ENCODE measurements around the gene ACIN1. TPM values are rescaled to one million over a fixed set of nuclear protein-coding genes. Genes with fewer than 3 reads are reported as not detected.

ACIN1 gene
- total and polyA plus RNA-seq, 12 donors = 35.7 to 119 (median 68.0) TPM

GRCh38 chr14:23055621-23056144, 39.3 kb downstream of the ACIN1 start:
- no peaks in the 10 kb centered on the region for H3K9me3 ChIP-seq
- peaks cover 0 to 27% (median 22%) of the 10 kb centered on the region in 9 donors for H3K36me3 ChIP-seq
- intact Hi-C loops (cut with DNase I) = loop anchor here in 5 of 10 donors (2.0 to 10.0 kb wide), 4 partner anchors 68 to 501 kb away; no protein-coding TSS in a partner anchor
- no peak for TF ChIP-seq CTCF (IDR thresholded peaks at IDR 0.05)
- peaks cover 0 to 28% (median 18%) of the 10 kb centered on the region in 9 donors for H3K4me1 ChIP-seq
- WGBS, 2 donors = 60 to 67% methylated on average over 6 of the region's 6 CpGs
- H3K4me3 ChIP-seq = no peak overlapping the region
- peak in 1 of 2 donors; percentile 35 for DNase-seq
- peak in 5 of 8 donors; percentile 15 to 48 (median 31) for ATAC-seq
- H3K27ac ChIP-seq = no peak overlapping the region
- no peaks in the 10 kb centered on the region for H3K27me3 ChIP-seq

DNA sequence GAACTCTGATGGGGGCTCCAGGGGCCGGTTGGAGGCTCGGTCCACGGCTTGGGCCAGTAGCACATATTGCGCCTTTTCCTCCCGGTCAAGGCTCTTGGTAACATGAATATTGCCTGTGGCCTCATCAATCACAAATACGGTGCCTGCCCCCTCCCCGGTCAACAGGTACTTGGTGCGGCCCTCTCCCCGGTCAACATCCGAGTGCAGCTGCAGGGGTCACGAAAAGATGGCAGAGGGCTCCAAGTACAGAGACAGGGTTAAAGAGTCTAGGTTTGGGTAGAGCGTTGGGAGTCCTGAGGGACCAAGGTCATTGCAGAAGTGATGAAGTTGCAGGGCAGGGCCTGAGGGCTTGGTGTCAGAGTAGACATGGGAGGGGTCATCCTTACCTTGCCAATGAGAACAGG, 39.8 kb downstream of the ACIN1 start:
- intact Hi-C loops (cut with DNase I) = loop anchor here in 4 of 10 donors (5.0 to 10.0 kb wide), 3 partner anchors 68 to 500 kb away; no protein-coding TSS in a partner anchor
- Histone ChIP-seq H3K4me3 (no peak overlapping the region), H3K27ac (no peak overlapping the region), H3K27me3 (no peaks in the 10 kb centered on the region), H3K9me3 (no peaks in the 10 kb centered on the region), H3K4me1 (peaks cover 0 to 28% (median 18%) of the 10 kb centered on the region in 9 donors), H3K36me3 (peaks cover 0 to 22% (median 17%) of the 10 kb centered on the region in 9 donors)
- no peak for TF ChIP-seq CTCF (IDR thresholded peaks at IDR 0.05)
- DNase-seq (no peak), ATAC-seq (no peak)
- 97 to 99% methylated on average over 12 of the region's 12 CpGs for WGBS, 2 donors

DNA sequence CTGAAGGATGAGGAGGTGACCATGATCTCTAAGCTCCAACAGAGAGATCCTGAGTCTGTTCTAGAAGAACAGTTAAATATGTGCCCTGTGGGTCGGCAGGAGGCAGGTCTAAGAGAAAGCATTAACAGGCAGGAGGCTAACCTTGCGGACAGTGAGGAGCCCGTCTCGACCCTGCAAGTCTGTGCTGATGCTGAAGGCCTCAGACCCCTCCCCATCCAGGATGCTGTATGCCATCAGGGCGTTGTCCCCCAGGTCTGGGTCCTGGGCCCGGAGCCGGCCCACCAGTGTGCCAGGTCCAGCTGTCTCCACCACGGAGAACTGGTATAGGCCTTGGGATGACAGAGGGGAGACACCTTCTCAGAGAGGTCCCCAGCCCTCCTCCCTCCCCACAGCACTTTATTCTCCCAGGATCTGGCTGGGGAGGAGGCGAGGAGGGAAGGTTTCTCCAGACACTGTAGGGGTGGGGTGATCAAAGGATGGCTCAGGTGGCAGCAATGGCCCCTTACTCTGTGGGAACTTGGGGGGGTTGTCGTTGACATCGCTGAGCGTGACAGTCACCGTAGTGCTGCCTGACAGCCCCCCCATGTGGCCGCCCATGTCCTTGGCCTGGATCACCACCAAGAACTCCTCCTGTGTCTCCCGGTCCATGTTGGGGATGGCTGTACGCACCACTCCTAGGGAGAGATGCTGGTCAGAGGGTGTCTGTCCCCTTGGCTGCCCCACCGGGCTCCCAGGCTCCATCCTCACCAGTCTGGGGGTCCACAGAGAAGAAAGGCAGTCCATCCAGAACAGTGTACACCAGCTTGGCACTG, 40.7 kb downstream of the ACIN1 start:
- no peak for DNase-seq
- WGBS, 2 donors = 74 to 77% methylated on average over 17 of the region's 17 CpGs
- Histone ChIP-seq H3K4me3 (no peak overlapping the region), H3K9me3 (no peaks in the 10 kb centered on the region), H3K4me1 (peaks cover 0 to 28% (median 18%) of the 10 kb centered on the region in 9 donors), H3K36me3 (peaks cover 0 to 12% (median 7%) of the 10 kb centered on the region in 9 donors), H3K27me3 (no peaks in the 10 kb centered on the region), H3K27ac (no peak overlapping the region)
- peak in 6 of 9 donors; percentile 32 to 48 (median 39) for TF ChIP-seq CTCF (IDR thresholded peaks at IDR 0.05)
- intact Hi-C loops (cut with DNase I) = loop anchor here in 3 of 10 donors (2.0 to 10.0 kb wide), 3 partner anchors 57 to 499 kb away; no protein-coding TSS in a partner anchor
- ATAC-seq = no peak

DNA sequence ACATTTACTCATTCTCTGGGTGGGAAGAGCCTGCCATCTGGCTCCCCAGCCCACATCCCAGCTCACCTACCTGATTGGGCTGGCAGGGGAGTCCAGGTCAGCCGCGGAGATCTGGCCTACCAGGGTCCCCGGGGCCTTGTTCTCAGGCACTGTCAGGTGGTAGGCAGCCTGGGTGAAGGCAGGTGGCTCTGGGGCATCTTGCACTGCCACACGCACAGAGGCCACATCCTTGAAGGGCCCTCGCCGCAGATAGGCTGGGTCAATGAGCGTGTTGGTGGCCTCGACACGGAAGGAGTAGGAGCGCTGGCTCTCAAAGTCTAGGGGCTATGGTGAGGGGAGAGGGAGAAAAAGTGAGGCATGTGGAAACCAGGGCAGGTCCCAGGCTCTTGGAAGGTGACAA, 41.5 kb downstream of the ACIN1 start:
- H3K36me3 ChIP-seq = peaks cover 0 to 4% (median 0%) of the 10 kb centered on the region in 9 donors
- no peak for TF ChIP-seq CTCF (IDR thresholded peaks at IDR 0.05)
- 97% methylated on average over 10 of the region's 10 CpGs for WGBS, 2 donors
- no peaks in the 10 kb centered on the region for H3K9me3 ChIP-seq
- DNase-seq (no peak), ATAC-seq (no peak)
- intact Hi-C loops (cut with DNase I) = loop anchor here in 3 of 10 donors (2.0 to 10.0 kb wide), 3 partner anchors 56 to 499 kb away; no protein-coding TSS in a partner anchor
- H3K27ac ChIP-seq = no peak overlapping the region
- H3K4me1 ChIP-seq = peaks cover 0 to 27% (median 18%) of the 10 kb centered on the region in 9 donors
- H3K27me3 ChIP-seq = no peaks in the 10 kb centered on the region
- no peak overlapping the region for H3K4me3 ChIP-seq

Data from heart right ventricle (tissue), 16 donors.